HG02870 (cell line): ENCODE results near the gene SRP14.

Experiments used
- ATAC-seq: cut with Tn5 transposase; IDR thresholded peaks from one replicate; pipeline ENCODE4 v1.9.1; 2021; ENCODE audit warnings: mild to moderate bottlenecking, moderate library complexity; ENCODE audit not compliant: unreplicated experiment

Gene SRP14

GRCh38 chr15:39990706-39991105 is 48.3 kb downstream of the SRP14 start:
- ATAC-seq = no peak

DNA sequence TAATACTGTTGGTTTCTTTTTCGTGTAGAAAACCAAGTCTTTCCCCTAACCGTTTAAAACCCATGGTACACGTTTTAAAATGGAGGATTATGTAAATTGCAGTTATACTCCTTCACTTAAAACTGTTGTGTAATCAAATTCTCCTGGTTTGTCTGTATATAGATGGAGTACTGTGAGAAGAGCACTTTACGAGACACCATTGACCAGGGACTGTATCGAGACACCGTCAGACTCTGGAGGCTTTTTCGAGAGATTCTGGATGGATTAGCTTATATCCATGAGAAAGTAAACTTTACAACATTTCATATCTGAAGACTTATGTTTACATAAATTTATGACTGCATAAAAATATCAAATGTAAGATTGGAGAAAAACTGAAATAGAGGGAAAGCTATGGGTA is 51.2 kb downstream of the SRP14 start:
- ATAC-seq = no peak
